Measurements from ENCODE around the gene PTPRH. TPM values are rescaled to one million over a fixed set of nuclear protein-coding genes. Genes with fewer than 3 reads are reported as not detected.

The PTPRH gene
- total and polyA plus RNA-seq, 9 of the 15 experiments (the other 6 are each of a cell fraction or from before 2014, with no cell fraction given), result 0.87 to 34.3 (median 22.7) TPM

DNA sequence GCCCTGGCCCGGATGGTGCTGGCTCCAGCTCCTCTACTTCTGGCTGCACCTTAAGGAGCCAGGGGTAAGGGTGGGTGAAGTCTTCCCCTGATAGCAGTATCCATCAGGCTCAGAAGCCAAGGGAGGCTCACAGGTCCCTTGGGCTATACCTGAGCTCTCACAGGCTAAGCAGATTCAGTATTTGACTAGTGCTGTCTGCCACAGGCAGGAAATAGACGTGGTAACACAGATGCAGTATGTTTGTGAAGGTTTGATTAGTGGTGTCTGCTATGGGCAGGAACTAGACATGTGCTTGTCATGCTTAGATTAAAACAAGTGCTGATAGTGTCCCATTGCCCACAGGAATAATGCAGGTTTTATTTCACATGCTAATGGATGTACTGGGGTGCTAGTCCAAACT, 33.2 kb downstream of the PTPRH start (continued):
- TF ChIP-seq L3MBTL2 (IDR thresholded peaks at IDR 0.05) (peak; percentile 70), CCNT2 (IDR thresholded peaks at IDR 0.05; ENCODE audit: borderline replicate concordance, extremely low read depth, insufficient read length, low read depth, low read length) (no peak), DMBX1 (CRISPR knock-in tag; IDR thresholded peaks at IDR 0.05; ENCODE audit: borderline replicate concordance) (no peak), ZNF76 (CRISPR knock-in tag; IDR thresholded peaks at IDR 0.05; ENCODE audit: borderline replicate concordance) (no peak), E2F3 (CRISPR knock-in tag; IDR thresholded peaks at IDR 0.05) (no peak), ETV6 (IDR thresholded peaks at IDR 0.05; ENCODE audit: borderline replicate concordance in 1 of 2, low read depth in 2 of 2, low read length in 1 of 2) (0 out of 4 replicates have a peak, but pooled peaks of 1 of the 2 experiments have one; percentile 25), ETV6 (CRISPR knock-in tag; IDR thresholded peaks at IDR 0.05; ENCODE audit: borderline replicate concordance) (no peak), SLC30A9 (CRISPR knock-in tag; IDR thresholded peaks at IDR 0.05) (no peak), ZNF174 (CRISPR knock-in tag; IDR thresholded peaks at IDR 0.05) (no peak), FOS (IDR thresholded peaks at IDR 0.05; ENCODE audit: extremely low read depth, insufficient read length) (no peak), HDAC1 (IDR thresholded peaks at IDR 0.05) (peak in 1 of 2 experiments; percentile 61; a peak in 2 of 4 replicates), RAD51 (IDR thresholded peaks at IDR 0.05; ENCODE audit: borderline replicate concordance, low read depth) (no peak), U2AF1 (optimal IDR thresholded peaks at IDR 0.05; ENCODE audit: low read depth, low read length) (no peak), JUND (IDR thresholded peaks at IDR 0.05; ENCODE audit: borderline replicate concordance, low read depth, low read length) (no peak; the same call in 1 of the 2 replicates), JUND (tag; IDR thresholded peaks at IDR 0.05; ENCODE audit: borderline replicate concordance, low read depth, low read length) (no peak; the same call in 2 of the 3 replicates), PTRF (tag; IDR thresholded peaks at IDR 0.05) (no peak), NCOR1 (IDR thresholded peaks at IDR 0.05) (no peak)
- TF ChIP-seq, protein P1, sequence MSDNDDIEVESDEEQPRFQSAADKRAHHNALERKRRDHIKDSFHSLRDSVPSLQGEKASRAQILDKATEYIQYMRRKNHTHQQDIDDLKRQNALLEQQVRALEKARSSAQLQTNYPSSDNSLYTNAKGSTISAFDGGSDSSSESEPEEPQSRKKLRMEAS (CRISPR knock-in tag; IDR thresholded peaks at IDR 0.05), result 0 out of 2 replicates have a peak, but pooled peaks have one; percentile 31
- TF ChIP-seq, protein P2, sequence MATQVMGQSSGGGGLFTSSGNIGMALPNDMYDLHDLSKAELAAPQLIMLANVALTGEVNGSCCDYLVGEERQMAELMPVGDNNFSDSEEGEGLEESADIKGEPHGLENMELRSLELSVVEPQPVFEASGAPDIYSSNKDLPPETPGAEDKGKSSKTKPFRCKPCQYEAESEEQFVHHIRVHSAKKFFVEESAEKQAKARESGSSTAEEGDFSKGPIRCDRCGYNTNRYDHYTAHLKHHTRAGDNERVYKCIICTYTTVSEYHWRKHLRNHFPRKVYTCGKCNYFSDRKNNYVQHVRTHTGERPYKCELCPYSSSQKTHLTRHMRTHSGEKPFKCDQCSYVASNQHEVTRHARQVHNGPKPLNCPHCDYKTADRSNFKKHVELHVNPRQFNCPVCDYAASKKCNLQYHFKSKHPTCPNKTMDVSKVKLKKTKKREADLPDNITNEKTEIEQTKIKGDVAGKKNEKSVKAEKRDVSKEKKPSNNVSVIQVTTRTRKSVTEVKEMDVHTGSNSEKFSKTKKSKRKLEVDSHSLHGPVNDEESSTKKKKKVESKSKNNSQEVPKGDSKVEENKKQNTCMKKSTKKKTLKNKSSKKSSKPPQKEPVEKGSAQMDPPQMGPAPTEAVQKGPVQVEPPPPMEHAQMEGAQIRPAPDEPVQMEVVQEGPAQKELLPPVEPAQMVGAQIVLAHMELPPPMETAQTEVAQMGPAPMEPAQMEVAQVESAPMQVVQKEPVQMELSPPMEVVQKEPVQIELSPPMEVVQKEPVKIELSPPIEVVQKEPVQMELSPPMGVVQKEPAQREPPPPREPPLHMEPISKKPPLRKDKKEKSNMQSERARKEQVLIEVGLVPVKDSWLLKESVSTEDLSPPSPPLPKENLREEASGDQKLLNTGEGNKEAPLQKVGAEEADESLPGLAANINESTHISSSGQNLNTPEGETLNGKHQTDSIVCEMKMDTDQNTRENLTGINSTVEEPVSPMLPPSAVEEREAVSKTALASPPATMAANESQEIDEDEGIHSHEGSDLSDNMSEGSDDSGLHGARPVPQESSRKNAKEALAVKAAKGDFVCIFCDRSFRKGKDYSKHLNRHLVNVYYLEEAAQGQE (IDR thresholded peaks at IDR 0.05; ENCODE audit: borderline replicate concordance), result peak; percentile 88
- TF ChIP-seq, protein P2 (CRISPR knock-in tag; IDR thresholded peaks at IDR 0.05; ENCODE audit: low read depth), result no peak
- TF ChIP-seq, protein P3, sequence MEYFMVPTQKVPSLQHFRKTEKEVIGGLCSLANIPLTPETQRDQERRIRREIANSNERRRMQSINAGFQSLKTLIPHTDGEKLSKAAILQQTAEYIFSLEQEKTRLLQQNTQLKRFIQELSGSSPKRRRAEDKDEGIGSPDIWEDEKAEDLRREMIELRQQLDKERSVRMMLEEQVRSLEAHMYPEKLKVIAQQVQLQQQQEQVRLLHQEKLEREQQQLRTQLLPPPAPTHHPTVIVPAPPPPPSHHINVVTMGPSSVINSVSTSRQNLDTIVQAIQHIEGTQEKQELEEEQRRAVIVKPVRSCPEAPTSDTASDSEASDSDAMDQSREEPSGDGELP (CRISPR knock-in tag; IDR thresholded peaks at IDR 0.05; ENCODE audit: borderline replicate concordance), result peak; percentile 37; the same call in 1 of the 2 replicates

Measured in K562 (cell line).